GM21515 (cell line): ENCODE results near the gene TTI1.
"Not testable (repeated sequence)": the region's sequence is repeated elsewhere in the genome, so short reads cannot be mapped to it uniquely, and the experiment has no call there.

ENCODE experiments used
- ATAC-seq: cut with Tn5 transposase; IDR thresholded peaks from one replicate; pipeline ENCODE4 v1.9.1; 2021; ENCODE audit not compliant: unreplicated experiment

TTI1 gene

DNA sequence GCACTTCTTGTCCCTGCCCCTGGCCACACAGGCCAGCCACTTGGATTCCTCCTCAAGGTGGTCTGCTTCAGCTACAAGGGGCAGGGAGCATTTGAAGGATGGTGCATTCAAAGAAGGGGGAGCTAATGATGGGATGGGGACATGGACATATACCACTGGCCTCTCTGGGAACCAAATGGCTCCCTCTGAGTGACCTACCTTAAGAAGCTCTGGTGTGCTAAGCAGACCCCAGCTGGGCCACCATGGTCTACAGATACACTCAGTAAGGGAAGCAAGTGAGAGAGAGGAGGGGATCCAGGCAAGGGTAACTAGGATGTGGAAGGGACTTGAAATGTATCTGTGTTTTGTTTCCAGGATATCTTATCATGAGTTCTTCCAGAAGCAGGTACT lies 62.4 kb downstream of the TTI1 start:
- ATAC-seq, result no peak

GRCh38 chr20:37969949-37970855 lies 63.1 kb downstream of the TTI1 start:
- ATAC-seq, result no peak

DNA sequence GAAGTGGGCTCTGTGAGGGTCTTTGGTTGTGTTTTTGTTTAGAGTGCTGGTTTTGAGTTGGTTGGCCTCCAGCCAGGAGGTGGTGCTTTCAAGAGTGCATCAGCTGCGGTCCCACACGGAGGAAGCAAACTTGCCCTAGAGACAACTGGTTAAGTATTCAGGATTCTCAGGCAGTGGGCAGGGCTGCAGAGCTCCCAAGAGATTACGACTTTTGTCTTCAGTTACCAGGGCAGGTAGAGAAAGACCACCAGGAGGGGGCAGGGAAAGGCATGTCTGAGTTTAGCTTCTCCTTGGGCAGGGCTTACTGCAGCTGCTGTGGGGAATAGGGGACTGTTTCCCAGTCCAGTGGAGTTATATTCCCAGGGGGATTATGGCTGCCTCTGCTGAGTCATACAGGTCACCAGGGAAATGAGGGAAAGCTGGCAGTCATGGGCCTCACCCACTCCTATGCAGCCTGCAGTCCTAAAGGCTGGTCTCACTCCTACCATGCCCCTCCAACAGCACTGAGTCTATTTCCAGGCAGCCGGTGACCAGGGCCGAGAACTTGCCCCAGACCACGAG lies 64.3 kb downstream of the TTI1 start:
- no peak for ATAC-seq

GRCh38 chr20:37963483-37963882 lies 69.8 kb downstream of the TTI1 start:
- ATAC-seq, result not testable (repeated sequence)

DNA sequence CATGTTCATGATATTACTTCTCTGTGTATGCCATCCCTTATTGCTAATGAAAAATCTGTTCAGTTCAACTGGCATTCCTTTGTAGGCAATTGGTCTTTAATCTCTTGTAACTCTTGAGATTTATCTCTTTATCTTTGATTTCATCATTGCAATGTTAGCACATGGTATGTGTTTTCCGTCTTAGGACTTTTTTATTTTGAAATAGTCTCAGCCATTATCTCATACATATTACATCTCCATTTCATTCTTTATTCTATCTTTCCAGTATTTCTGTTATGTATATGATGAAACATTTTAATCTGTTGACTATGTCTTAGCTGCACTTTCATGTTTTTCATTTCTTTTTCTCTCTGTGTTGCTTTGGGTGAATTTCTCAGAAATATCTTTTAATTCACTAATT lies 72.2 kb downstream of the TTI1 start:
- no peak for ATAC-seq

DNA sequence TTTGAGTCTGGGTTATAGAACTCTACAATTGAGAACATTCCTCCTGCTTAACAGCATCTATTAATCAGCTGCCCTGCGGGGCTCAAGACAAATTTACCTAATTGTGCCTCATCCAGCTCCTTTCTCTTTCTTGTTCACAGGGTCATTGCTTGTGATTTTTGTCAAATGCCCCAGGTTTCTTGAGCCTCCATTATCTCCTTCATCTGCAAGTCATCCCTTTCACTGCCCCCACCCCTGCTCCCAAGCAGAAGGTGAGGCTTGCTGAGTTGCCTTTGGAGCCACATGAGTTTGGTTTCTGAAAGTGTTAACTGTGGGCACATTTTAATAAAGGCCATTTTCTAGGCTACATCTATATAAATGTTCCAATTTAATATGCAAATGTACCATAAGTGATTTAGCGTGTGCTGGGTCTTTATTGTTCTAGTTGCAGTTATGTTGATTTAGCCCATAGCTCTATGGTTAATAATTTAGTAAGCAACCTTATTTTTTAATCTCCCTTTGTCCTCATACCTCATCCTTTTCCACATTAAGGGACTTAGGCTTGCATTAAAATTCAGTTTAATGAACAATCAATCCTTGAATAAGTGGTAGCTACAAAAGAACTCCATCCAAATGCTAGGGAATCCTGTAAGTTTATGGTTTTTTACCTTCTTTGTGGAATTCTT lies 74.3 kb downstream of the TTI1 start:
- no peak for ATAC-seq

GRCh38 chr20:37956107-37956585 lies 77.1 kb downstream of the TTI1 start:
- no peak for ATAC-seq

DNA sequence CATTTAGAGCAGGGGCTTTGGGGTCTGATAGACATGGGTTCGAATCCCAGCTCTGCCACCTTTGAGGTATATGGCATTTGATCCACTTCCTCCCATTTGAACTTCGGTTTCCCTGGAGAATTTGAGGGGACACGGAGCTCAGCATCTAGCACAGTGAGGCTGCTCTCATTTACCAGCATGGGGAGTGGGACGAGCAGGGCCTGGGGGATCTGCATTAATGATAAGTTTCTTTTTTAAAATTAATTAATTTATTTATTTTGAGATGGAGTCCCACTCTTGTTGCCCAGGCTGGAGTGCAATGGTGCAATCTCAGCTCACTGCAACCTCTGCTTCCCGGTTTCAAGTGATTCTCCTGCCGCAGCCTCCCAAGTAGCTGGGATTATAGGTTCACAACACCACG lies 77.7 kb downstream of the TTI1 start:
- ATAC-seq, result no peak

DNA sequence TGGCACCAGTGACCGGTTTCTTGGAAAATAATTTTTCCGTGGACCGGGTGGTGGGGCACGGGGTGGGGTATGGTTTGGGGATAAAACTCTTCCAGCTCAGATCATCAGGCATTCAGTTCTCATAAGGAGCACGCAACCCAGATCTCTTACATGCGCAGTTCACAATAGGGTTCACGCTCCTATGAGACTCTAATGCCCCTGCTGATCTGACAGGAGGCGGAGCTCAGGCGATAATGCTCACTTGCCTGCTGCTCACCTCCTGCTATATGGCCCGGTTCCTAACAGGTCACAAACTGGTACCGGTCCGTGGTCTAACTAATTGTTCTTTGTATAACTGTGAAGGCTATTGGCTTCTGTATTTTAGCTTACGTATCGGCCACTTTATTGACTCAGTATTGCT lies 78.6 kb downstream of the TTI1 start:
- no peak for ATAC-seq

DNA sequence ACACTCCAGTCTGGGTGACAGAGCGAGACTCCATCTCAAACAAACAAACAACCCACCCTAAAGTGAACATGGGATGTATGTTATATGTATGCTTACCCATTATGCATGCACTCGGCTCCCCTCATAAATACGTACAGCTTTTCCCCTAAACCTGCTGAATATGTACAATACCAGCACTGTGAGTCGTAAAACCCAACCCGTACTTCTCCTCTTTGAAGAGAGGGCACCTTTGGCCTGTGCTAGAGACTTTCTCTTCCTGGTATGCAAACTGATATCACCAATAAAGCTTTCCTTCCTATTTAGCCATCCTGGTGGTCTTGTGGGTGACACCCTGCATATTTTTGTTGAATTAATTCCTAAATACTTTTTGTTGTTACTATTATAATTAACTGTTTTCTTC lies 79.1 kb downstream of the TTI1 start:
- ATAC-seq, result no peak

DNA sequence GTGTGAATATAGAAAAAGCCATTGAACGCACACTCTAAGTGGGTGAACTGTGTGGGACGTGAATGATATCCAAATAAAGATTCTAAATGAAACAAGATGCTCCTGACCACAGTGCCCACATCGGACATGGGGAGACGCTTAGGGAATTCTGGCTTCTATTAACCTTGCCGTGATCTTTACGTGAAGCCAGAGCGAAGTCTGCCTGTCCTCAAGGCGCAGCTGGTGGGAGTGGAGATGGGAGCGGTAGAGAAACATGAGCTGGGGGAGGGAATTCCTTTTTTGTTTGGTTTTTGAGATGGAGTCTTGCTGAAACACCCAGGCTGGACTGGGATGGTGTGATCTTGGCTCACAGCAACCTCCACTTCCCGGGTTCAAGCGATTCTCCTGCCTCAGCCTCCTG lies 84.3 kb downstream of the TTI1 start:
- no peak for ATAC-seq

GRCh38 chr20:37947943-37948342 lies 85.3 kb downstream of the TTI1 start:
- ATAC-seq, result no peak

- no peak for ATAC-seq
These were observed 86.3 kb downstream of the TTI1 start for GRCh38 chr20:37946946-37947345.

DNA sequence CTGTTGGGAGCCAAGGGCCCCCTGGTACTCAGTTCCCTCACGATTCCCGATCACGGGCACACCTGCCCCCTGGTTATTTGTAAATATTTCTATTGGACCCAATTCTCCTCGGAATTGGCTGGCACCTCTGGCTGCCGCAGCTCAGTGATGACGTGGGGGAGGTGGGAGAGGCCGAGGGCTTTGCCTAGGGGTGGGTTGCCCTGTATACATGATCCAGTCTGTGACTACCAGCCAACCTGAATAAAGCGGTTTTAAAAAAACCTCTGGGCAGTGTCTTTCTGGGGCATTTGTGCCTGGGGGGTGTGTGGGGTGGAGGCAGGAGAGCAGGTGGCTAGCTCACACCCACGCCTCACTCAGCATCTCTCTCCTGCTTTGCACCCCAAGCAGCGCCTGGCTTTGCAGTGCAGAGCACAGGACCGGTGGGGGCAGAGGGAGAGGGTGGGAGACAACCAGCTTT lies 88.1 kb downstream of the TTI1 start:
- no peak for ATAC-seq

DNA sequence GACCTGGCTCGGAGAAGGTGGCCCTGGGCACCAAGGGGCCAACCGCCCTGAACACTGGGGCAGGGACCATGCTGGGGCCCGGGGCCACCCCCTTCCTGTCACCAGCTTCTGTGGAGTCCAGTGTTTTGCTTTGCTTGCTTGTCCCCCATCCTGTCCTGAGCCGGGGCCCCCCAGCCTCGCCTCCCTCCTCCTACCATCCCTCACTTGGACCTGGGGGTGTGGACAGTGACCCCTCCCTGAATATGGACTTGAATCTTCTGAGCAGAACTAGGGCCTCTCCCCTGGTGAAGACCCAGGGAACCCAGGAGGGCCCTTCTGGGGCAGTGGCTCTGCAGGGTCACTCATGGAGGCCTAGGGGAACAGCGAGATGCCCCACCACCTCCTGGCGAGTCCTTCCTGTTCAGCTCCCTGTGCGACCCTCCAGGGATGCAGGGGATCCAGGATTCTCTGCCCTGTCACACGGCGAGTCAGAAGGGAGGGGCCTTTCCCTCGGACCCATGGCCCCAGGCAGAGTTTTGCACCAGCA lies 88.7 kb downstream of the TTI1 start:
- no peak for ATAC-seq

DNA sequence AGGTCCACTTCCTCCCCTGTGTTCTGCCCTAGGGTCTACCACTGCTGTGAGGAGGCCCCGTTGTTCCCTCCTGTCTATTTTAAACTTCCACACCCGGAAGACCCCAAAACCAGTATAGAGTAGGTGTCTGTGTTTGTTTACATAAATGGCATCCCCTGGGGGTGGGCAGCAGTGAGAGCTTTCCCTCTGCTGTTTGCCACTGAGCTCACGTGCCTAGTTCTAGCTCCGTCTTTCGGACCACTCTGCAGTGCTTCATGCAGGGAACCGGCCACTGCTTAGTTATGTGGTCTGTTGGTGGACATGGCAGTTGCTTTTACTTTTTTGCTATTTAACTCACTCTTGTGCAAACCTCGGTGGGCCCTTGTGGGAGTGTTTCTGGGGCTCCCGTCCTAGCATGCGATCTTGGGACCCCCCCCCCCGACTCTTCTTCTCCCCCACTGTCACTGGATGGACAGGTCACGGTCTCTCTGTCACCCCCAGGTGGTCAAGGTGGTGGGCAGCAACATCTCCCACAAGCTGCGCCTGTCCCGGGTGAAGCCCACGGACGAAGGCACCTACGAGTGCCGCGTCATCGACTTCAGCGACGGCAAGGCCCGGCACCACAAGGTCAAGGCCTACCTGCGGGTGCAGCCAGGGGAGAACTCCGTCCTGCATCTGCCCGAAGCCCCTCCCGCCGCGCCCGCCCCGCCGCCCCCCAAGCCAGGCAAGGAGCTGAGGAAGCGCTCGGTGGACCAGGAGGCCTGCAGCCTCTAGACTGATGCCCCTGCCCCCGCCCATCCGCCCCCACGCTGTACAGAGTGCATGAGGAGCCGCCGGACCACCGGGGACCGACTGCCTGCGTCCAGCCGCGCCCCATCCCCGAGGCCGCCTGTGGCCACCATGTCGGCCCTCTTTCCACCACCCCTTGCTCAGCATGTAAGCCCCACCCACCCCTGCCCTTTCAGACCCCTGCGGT lies 89.5 kb downstream of the TTI1 start:
- ATAC-seq, result no peak

- no peak for ATAC-seq
These were observed 90.2 kb downstream of the TTI1 start for GRCh38 chr20:37943033-37943432.

GRCh38 chr20:37941992-37942391 lies 91.3 kb downstream of the TTI1 start:
- no peak for ATAC-seq

GRCh38 chr20:37941332-37941731 lies 91.9 kb downstream of the TTI1 start:
- no peak for ATAC-seq

- no peak for ATAC-seq
These were observed 92.4 kb downstream of the TTI1 start for GRCh38 chr20:37940858-37941257.
